Stimulated activated CD8-positive, alpha-beta memory T cell treated with anti-CD3 and anti-CD28 coated beads, Interleukin-15, amount 100 ng/mL, for 24 hours (primary cell): ENCODE data around the gene TCOF1.

Source experiments
- DNase-seq: peaks from one replicate; pipeline ENCODE4 v3.0.0-alpha.2; 2020; ENCODE audit warnings: low read depth

TCOF1 gene

DNA sequence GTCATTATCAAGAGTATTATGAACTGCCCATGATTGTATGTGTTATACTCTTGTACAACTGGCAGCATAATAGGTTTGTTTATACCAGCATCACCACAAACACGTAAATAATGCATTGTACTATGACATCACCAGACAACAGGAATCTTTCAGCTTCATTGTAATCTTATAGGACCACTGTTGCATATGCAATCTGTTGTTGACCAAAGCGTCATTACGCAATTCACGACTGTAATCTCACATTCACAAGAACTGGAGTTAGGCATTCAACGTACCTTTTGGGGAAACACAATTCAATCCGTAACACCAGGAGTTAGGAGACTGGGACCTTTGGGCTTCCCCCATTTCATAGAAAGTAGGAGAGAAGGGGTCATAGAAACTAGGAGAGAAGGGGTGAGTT, 34.4 kb upstream of the TCOF1 start:
- DNase-seq = no peak

GRCh38 chr5:150323819-150324218, 33.7 kb upstream of the TCOF1 start:
- no peak for DNase-seq

DNA sequence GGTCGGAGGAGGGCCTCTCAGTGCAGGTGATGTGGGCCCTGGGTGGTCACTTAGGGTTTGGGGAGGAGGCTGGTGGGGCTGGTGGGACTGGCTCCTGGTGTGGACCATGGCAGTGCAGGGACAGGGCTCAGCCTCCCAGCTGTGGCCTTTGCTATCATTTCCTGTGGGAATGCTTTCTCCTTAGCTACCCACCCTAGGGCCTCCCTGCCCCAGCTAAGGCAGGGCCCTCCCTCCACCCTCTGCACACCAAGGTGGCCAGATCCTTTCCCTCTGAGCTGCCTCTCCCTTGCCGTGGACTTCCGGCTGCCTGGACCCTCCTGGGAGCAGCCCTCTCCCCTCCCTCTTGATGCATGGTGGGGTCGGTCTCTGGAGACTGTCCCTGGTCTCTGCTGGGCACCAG, 32.1 kb upstream of the TCOF1 start:
- no peak for DNase-seq

DNA sequence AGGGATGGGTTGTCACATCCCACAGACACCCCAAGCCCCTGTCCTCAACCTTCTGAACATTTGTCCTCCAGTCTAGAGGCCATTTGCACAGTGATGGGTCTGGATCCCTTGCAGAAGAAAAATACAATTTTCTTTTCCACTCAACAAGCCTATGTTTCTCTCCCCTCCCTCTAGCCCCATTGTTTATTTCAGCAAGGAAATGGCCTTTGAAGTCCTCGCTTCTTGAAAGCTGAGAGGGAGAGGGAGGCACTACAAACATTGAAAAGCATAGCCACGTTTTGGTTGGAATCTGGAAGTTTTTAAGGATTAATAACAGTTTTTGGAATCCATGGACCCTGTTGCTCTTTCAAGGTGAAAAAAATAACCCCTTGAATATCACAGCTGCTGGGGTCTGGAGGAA, 30.8 kb upstream of the TCOF1 start:
- DNase-seq = no peak

DNA sequence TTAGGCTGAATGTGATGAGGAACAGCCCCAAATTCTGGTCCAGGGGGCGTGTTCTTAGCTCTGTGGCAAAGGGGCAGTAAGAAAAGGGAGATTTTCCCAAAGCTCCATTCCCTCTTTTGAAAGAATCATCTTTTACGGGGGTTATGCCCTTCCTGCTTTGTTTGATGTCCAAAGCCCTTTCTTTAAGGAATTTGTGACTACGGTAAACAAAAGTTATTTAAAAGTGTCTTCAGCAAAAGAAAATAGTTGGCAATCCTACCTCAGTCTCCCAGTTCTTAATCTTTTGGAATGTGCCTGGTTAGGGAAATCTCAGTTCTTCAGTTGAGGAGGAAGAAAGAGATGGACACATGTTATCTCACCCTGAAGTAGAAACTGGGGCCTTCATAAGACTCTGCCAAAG, 30.4 kb upstream of the TCOF1 start:
- no peak for DNase-seq

- DNase-seq = no peak
Observed at GRCh38 chr5:150328515-150328914, 29.0 kb upstream of the TCOF1 start.

GRCh38 chr5:150329038-150329437, 28.5 kb upstream of the TCOF1 start:
- no peak for DNase-seq

DNA sequence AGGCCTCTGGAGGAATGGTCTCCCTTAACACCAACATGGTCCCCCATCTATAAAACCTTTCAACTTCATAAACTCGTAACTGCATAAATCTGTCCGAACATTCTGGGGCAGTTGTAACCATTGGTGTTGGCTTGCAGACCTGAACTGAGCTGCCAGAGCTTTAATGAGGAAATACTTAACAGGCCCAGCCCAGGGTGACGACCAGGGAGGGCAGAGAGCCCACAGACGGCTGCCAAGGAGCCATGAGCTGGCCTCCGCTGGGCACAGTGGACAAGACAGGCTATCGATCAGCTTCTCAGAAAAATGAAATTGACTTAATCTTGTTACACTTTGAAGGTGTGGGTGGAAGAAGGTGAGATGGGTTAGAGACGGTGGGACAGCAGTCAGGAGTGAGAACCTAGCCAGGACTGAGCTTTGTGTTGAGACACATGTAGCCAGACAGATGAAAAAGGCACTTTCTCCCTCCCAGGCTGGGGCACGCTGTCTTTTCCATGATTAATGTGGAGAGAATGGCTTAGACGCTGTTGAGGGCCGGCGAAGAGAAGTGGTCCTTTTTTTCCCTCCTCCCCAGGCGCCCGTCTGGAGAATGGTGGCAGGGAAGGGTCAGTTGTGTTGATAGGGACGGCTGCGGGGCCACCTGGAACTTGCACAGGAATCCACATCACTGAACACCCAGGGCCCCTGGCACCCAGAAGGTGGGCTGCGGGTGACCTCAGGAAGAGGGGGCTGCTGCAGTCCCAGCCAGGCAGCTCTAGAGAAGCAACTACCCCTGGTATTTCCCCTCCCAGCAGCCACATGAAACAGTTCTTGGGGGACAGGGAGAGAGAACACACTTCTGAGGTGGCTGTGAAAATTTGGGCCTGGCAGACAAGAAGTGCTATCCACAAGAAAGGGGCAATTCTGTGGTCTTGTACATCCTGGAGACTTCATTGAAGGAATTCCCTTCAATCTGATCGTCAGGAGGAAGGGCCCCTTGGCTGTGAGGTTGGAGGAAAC, 27.3 kb upstream of the TCOF1 start:
- no peak for DNase-seq

DNA sequence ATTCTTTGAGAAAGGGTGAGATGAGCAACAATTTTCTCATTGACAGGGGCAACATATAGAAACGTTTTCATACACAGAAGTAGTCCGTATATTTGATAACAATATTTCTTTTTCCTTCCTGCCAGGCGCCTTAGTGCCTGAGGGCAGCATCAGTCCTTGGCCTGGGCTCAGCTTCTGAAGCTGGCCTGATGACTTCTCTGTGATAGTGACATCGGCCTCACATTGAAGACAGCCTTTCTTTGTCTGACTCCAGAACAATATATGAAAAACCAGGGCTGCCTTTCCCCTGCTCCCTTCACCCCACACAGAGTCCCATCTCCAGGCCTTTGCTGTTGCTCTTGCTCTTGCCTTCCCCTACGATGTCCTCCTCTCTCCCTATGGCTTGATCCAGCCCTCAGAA, 24.1 kb upstream of the TCOF1 start:
- DNase-seq = no peak

DNA sequence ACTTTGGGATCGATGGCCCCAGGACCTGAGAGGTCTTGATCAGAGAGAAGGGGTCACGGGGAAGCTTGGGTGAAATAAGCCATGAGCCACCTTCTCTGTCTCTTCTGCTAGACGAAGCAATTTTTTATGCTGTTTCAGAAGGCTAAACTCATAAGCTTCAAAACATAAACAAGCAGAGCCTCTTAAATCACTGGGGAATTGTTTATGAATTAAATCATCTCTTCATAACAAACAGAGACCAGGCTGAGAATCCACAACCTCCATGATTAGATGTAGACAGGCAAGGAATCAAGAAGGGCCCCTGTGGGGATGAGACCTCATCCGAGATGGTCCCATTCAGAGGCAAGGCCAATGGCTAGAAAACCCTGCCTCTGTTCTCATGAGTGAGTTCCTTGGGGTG, 21.7 kb upstream of the TCOF1 start:
- DNase-seq = no peak

DNA sequence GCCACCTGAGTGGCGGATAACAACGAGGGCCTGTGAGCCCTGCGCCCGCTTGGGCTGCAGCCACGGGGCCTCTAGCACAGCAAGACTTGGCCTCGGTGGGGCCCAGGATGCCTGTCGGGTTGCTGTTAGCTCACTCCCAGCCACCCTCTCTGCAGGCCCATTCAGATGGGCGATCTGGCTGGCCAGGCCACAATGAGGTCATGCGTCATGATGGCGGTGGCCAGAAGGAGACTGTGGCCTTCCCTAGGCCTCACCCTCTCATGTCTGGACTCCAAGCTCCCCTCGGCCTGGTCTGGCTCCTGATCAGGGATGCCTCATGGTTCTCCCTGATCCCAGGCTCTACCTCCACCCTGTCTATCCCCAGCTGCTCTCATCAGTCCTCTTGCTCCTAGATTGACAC, 19.0 kb upstream of the TCOF1 start:
- no peak for DNase-seq

DNA sequence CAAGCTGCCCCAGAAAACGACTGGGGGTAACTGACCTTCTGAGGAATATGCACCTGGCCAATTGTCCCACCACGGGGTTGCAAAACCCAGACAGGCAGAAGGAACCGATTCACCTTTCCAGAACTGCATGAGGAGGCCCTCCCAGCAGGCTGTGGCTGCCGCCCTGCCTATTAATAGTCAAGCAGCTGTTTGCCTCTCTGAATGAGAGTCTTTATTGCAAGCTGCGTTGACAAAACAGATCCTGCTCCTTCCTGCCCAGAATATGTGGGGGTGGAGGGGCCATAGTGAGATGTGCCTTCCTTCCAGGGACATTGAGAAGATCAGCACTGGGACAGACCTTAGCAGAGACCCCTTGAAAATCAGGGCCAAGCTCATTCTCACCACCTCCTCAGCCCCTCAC, 18.3 kb upstream of the TCOF1 start:
- no peak for DNase-seq

DNA sequence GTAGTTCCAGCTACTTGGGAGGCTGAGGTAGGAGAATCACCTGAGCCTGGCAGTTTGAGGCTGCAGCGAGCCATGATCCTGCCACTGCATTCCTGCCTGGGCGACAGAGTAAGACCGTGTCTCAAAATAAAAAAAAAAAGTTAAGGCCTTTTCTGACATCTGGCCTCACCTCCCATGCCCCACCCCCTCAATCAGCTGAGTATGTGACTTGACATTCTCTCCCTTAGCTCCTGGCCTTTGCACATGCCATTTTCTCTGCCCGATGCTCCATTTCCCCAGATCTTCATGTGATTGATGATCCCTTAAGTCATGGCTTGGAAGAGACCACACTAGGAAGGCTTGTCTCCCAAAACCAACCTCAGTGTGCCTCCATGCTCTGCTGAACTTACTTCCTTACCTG, 17.7 kb upstream of the TCOF1 start:
- no peak for DNase-seq

- no peak for DNase-seq
Observed at GRCh38 chr5:150340614-150341255, 16.8 kb upstream of the TCOF1 start.

- no peak for DNase-seq
Observed at GRCh38 chr5:150341331-150341730, 16.2 kb upstream of the TCOF1 start.

- no peak for DNase-seq
Observed at GRCh38 chr5:150341989-150342388, 15.5 kb upstream of the TCOF1 start.

GRCh38 chr5:150342583-150342982, 14.9 kb upstream of the TCOF1 start:
- DNase-seq = no peak

DNA sequence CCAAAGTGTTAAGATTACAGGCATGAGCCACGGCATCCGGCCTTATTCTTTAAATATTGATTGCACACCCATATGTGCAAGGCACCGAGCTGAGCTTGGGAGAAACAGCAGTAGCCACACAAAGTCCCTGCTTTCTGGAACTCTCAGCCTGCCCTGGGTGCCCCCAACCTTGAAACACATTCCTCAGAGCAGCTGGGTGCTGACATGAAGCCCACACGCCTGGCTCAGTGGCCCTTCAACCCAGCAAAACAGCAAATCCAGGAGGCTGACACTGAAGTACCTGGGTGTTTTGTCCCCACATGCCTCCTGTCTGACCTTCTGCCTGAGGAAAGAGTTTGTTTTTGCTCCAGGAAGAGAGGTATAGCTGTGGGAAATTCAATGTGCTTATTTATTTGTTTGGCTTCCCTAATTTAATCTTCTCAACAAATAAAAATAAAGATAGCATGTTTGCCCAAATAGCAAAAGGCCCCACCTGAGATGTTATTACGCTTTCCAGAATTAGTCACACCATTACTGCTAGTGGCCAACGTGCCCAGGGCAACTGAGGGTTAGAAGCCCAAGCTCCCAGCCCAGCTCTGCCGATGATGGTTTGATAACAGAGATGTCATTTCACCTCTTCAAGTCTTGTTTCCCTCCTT, 13.4 kb upstream of the TCOF1 start:
- no peak for DNase-seq

DNA sequence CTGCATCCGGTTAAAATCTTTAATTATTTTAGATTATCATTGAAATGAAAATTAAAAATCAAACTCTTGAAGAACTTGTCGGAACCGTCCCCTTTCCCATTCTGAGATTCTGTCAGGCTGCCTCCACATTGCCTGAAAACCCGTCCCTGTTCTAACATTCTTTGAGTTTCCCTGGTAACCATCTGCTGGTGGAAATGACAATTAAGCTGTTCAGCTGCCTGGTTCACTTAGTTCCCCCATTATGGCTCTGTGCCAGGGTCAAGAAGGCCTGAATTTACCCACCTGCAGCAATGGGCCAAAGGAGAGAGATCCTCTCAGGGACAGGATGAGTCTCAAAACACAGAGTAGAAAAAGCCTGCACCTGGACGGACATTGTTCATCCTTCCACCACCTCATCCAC, 11.8 kb upstream of the TCOF1 start:
- no peak for DNase-seq

GRCh38 chr5:150346592-150346991, 10.9 kb upstream of the TCOF1 start:
- DNase-seq = no peak

DNA sequence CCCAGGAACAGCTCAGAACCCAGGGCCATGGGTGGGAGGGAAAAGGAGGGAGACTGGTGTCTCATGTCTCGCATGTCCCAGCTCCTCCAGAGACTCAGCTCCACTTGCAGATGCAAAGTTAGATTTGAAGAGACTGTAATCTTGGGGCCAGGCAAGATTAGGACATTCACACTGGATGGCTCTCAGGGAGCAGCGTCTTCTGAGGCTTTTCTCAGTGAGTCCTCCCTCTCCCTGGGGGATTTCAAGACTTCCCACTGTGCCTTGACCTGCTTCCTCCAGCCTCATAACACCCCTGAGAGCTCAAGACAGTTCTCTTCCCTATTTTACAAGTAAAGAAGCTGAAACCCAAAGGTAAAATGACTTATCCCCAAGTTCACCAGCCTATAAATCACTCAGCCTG, 10.5 kb upstream of the TCOF1 start:
- no peak for DNase-seq

DNA sequence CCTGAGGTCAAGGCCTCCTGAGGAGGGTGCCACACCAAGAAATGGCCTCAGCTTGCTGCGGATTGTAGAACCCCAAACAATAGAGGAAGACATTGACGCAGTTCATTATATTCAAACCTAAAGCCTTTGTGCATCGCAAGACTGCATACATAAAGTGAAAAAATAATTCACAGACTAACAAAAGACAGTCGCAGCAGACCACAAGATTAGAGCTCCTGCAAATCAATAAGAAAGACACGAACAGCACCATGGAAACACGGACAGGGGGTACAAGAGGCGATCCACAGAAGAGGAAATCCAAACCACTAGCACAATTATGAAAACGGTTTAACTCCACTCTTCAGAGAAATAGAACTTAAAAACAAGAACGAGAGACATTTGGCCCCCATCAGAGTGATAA, 10.0 kb upstream of the TCOF1 start:
- no peak for DNase-seq

GRCh38 chr5:150349681-150350275, 7.7 kb upstream of the TCOF1 start:
- no peak for DNase-seq
